ENCODE data around the gene FIS1.
"Not testable (repeated sequence)": the region's sequence is repeated elsewhere in the genome, so short reads cannot be mapped to it uniquely, and the experiment has no call there.

The FIS1 gene

GRCh38 chr7:101210143-101210542 lies 34.7 kb downstream of the FIS1 start:
- no peak overlapping the region for H3K27ac Mint-ChIP-seq
- H3K36me3 Mint-ChIP-seq (ENCODE audit: low read depth) = peaks cover 9% of the 10 kb centered on the region
- H3K27me3 Mint-ChIP-seq = no peaks in the 10 kb centered on the region
- H3K4me3 Mint-ChIP-seq = no peak overlapping the region
- no peaks in the 10 kb centered on the region for H3K9me3 Mint-ChIP-seq
- H3K4me1 Mint-ChIP-seq (ENCODE audit: low read depth) = peaks cover 5% of the 10 kb centered on the region

GRCh38 chr7:101208794-101209193 lies 36.1 kb downstream of the FIS1 start:
- Mint-ChIP-seq H3K4me1 (ENCODE audit: low read depth) (peaks cover 6% of the 10 kb centered on the region), H3K9me3 (no peaks in the 10 kb centered on the region), H3K27me3 (peaks cover 3% of the 10 kb centered on the region), H3K4me3 (no peak overlapping the region), H3K36me3 (ENCODE audit: low read depth) (peaks cover 4% of the 10 kb centered on the region), H3K27ac (no peak overlapping the region)

- peaks cover 12% of the 10 kb centered on the region for H3K27me3 Mint-ChIP-seq
- peaks cover 4% of the 10 kb centered on the region for H3K36me3 Mint-ChIP-seq (ENCODE audit: low read depth)
- H3K4me3 Mint-ChIP-seq = no peak overlapping the region
- H3K27ac Mint-ChIP-seq = no peak overlapping the region
- no peaks in the 10 kb centered on the region for H3K9me3 Mint-ChIP-seq
- H3K4me1 Mint-ChIP-seq (ENCODE audit: low read depth) = peaks cover 8% of the 10 kb centered on the region
These were observed 37.4 kb downstream of the FIS1 start for GRCh38 chr7:101207459-101207858.

- Mint-ChIP-seq H3K27me3 (peaks cover 15% of the 10 kb centered on the region), H3K27ac (no peak overlapping the region), H3K4me1 (ENCODE audit: low read depth) (peaks cover 8% of the 10 kb centered on the region), H3K9me3 (no peaks in the 10 kb centered on the region), H3K4me3 (no peak overlapping the region), H3K36me3 (ENCODE audit: low read depth) (peaks cover 4% of the 10 kb centered on the region)
These were observed 38.2 kb downstream of the FIS1 start for GRCh38 chr7:101206665-101207042.

- no peaks in the 10 kb centered on the region for H3K9me3 Mint-ChIP-seq
- peaks cover 4% of the 10 kb centered on the region for H3K36me3 Mint-ChIP-seq (ENCODE audit: low read depth)
These were observed 38.8 kb downstream of the FIS1 start for GRCh38 chr7:101205901-101206664.

GRCh38 chr7:101203740-101204738 lies 40.8 kb downstream of the FIS1 start:
- H3K36me3 Mint-ChIP-seq (ENCODE audit: low read depth); H3K9me3 Mint-ChIP-seq; H3K27ac Mint-ChIP-seq: not testable (repeated sequence)
- Mint-ChIP-seq H3K4me3 (peak overlapping the region; percentile 24), H3K27me3 (peaks cover 29% of the 10 kb centered on the region), H3K4me1 (ENCODE audit: low read depth) (peaks cover 12% of the 10 kb centered on the region)

More at GRCh38 chr7:101205901-101206664, 38.8 kb downstream of the FIS1 start:
- Mint-ChIP-seq H3K27ac (no peak overlapping the region), H3K4me3 (no peak overlapping the region), H3K4me1 (ENCODE audit: low read depth) (peaks cover 8% of the 10 kb centered on the region), H3K27me3 (peaks cover 19% of the 10 kb centered on the region)

GRCh38 chr7:101202603-101202918 lies 42.3 kb downstream of the FIS1 start:
- no peak overlapping the region for H3K4me3 Mint-ChIP-seq
- H3K4me1 Mint-ChIP-seq (ENCODE audit: low read depth) = peaks cover 12% of the 10 kb centered on the region
- no peak overlapping the region for H3K27ac Mint-ChIP-seq
- H3K27me3 Mint-ChIP-seq = peaks cover 31% of the 10 kb centered on the region
- H3K36me3 Mint-ChIP-seq (ENCODE audit: low read depth) = no peaks in the 10 kb centered on the region
- no peaks in the 10 kb centered on the region for H3K9me3 Mint-ChIP-seq

- Mint-ChIP-seq H3K4me1 (ENCODE audit: low read depth) (peaks cover 12% of the 10 kb centered on the region), H3K36me3 (ENCODE audit: low read depth) (no peaks in the 10 kb centered on the region), H3K9me3 (no peaks in the 10 kb centered on the region), H3K27me3 (peaks cover 35% of the 10 kb centered on the region), H3K27ac (no peak overlapping the region), H3K4me3 (no peak overlapping the region)
These were observed 42.9 kb downstream of the FIS1 start for GRCh38 chr7:101201695-101202602.

GRCh38 chr7:101200862-101201599 lies 43.9 kb downstream of the FIS1 start, which contains the start of gene MOGAT3:
TSS of gene MOGAT3 (minus strand) at chr7:101201036. CDS start at chr7:101200854, 182 bp downstream.
- Mint-ChIP-seq H3K4me1 (ENCODE audit: low read depth) (peaks cover 7% of the 10 kb centered on the region), H3K36me3 (ENCODE audit: low read depth) (no peaks in the 10 kb centered on the region), H3K4me3 (no peak within 1 kb of the TSS), H3K27ac (no peak within 1 kb of the TSS), H3K27me3 (peaks cover 35% of the 10 kb centered on the region), H3K9me3 (no peaks in the 10 kb centered on the region)

- Mint-ChIP-seq H3K4me1 (ENCODE audit: low read depth) (peaks cover 7% of the 10 kb centered on the region), H3K27me3 (peaks cover 35% of the 10 kb centered on the region), H3K27ac (no peak overlapping the region), H3K36me3 (ENCODE audit: low read depth) (no peaks in the 10 kb centered on the region), H3K9me3 (no peaks in the 10 kb centered on the region), H3K4me3 (no peak overlapping the region)
These were observed 44.4 kb downstream of the FIS1 start for GRCh38 chr7:101200504-101200861.

- H3K4me3 Mint-ChIP-seq; H3K36me3 Mint-ChIP-seq (ENCODE audit: low read depth); H3K4me1 Mint-ChIP-seq (ENCODE audit: low read depth); H3K9me3 Mint-ChIP-seq; H3K27ac Mint-ChIP-seq: not testable (repeated sequence)
- H3K27me3 Mint-ChIP-seq = peaks cover 35% of the 10 kb centered on the region
These were observed 45.4 kb downstream of the FIS1 start for GRCh38 chr7:101199522-101199921.

- Mint-ChIP-seq H3K4me3 (no peak overlapping the region), H3K36me3 (ENCODE audit: low read depth) (no peaks in the 10 kb centered on the region), H3K4me1 (ENCODE audit: low read depth) (peaks cover 4% of the 10 kb centered on the region), H3K27me3 (peaks cover 30% of the 10 kb centered on the region), H3K9me3 (no peaks in the 10 kb centered on the region), H3K27ac (no peak overlapping the region)
These were observed 46.4 kb downstream of the FIS1 start for GRCh38 chr7:101198476-101198875.

GRCh38 chr7:101197991-101198390 lies 46.9 kb downstream of the FIS1 start:
- peaks cover 28% of the 10 kb centered on the region for H3K27me3 Mint-ChIP-seq
- H3K9me3 Mint-ChIP-seq = no peaks in the 10 kb centered on the region
- no peak overlapping the region for H3K27ac Mint-ChIP-seq
- no peak overlapping the region for H3K4me3 Mint-ChIP-seq
- H3K36me3 Mint-ChIP-seq (ENCODE audit: low read depth) = no peaks in the 10 kb centered on the region
- H3K4me1 Mint-ChIP-seq (ENCODE audit: low read depth) = peaks cover 4% of the 10 kb centered on the region

GRCh38 chr7:101195884-101196283 lies 49.0 kb downstream of the FIS1 start:
- Mint-ChIP-seq H3K27me3 (peaks cover 14% of the 10 kb centered on the region), H3K4me3 (no peak overlapping the region), H3K36me3 (ENCODE audit: low read depth) (no peaks in the 10 kb centered on the region), H3K9me3 (no peaks in the 10 kb centered on the region), H3K4me1 (ENCODE audit: low read depth) (peaks cover 5% of the 10 kb centered on the region), H3K27ac (no peak overlapping the region)
